Activated CD4-positive, alpha-beta T cell treated with anti-CD3 and anti-CD28 coated beads for 48 hours (primary cell): ENCODE measurements around the gene ARFGAP3.
"Not testable (repeated sequence)": the region's sequence is repeated elsewhere in the genome, so short reads cannot be mapped to it uniquely, and the experiment has no call there.

ENCODE experiments used
- DNase-seq: peaks from one replicate; pipeline ENCODE4 v3.0.0-alpha.2; 2020

ARFGAP3 gene

DNA sequence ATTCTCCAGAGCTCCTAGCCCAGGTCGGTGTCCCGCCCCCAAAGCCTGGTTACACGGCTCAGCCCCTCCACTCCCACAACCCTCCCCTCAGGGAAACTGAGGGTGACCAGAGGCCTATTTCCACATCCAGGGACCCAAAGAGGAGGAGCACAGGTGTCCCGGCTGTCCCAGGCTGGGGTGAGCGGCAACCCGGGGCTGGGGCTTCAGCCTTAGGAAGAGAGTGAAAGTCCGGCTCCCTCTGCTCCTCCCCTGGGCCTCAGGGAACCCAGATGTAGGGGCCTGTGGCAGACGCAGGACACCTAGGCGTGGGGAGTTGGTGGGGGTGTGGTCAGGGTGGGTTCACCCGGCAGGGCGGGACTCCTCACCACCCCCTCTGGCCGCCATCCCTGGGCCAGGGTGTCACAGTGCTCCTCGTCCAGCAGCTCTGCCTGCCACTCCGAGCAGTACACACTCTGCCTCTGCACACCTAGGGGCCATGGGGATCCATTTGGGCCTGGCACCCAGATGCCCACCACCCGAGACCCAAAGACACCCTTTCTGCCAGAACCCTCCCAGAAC lies 63.1 kb downstream of the ARFGAP3 start:
- no peak for DNase-seq

DNA sequence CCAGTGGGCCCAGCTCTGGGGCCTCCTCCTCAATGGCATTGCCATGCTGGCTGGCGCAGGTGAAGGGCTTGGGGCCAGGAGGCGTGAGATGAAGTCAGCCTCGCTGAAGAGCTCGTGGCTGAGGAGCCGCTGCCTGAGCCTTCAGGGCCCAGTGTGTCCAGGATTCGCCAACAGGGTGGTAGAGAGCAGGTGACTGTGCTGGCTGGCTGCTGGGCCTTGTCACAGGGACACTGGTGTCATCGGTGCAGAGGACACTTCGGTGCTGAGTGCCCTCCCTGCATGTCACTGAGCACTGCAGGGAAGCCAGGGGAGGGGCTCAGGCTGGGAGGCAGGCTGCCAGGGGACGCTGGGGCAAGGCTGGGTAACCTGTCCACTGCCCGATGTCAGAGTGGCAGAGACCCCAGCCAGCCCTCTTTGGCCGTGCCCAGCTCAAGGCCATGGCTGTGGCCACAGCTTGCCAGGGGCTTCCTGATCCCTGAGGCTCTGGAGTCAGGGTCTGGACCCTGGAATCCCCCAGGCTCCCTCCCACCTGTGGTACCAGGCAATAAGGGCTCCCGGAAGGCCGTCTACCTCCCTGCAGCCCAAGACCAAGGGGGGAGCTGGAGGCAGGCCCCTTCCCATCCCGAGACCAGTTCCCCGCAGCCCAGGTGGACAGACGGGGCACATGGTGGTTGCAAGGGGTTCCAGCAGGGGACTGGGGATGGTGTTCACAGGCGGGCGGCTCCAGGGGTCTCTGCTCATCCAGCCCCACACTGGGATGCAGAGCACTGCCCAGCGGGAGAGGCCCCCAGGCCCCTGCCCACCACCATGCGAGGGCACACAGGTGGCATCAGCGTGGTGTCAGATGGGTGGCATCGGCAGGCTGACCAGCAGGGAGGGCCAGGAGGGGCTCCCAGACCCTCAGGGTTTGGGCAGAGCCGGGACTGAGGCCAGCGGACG lies 63.9 kb downstream of the ARFGAP3 start:
- no peak for DNase-seq

DNA sequence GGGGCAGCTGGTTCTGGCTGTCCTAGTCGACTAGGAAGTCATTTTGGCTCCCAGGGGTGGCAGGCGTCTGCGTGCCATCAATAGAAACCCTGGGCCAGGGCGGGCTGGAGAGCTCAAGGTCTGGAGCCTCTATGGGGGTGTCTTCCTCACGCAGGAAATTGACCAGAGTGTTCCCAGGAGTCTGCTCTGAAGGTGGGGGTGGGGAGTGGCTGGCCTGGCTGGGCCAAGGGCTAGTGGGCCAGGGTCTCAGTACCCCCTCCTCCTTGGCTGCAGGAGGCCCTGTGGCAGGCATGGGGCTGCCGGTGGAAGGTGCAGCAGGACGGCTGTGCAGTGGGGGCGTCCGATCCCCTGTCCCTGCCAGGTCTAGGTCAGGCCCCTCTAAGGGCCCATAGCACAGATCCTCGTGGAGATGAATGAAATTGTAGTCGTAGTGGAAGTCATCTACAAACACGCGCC lies 64.6 kb downstream of the ARFGAP3 start:
- no peak for DNase-seq

DNA sequence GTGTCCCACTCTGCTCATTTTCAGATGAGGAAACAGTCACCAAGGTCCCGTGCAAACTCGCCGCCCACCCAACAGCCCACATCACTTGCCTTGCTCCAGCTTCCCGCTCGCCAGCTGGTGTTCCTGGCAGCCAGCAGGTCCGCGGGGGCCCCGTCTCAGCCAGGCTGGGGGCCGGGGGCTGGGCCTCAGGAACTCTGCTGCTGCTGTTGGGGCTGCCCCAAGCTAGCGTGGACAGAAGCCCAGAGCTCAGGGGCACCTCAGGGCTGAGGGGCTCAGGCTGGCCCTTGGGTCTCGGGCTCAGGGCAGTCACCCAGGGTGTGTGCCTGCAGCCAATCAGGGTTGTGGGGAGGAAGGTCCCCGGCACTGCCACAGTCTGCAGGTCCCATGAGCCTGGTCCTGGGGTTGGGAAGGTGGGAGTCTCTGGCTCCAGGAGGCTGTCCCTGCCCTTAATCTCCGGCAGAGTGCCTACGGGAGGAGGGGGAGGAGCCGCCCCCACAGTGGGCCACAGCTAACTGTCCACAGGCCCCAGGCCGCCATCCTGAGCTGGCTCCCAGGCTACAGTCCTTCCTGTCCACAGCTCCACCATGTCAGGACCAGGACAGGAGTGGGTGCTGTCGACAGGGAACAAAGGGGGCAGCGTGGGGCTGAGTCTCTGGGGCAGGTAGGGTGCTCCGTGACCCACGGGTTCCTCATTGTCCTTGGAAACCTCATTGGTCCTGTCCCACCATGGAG lies 65.2 kb downstream of the ARFGAP3 start:
- DNase-seq = no peak

DNA sequence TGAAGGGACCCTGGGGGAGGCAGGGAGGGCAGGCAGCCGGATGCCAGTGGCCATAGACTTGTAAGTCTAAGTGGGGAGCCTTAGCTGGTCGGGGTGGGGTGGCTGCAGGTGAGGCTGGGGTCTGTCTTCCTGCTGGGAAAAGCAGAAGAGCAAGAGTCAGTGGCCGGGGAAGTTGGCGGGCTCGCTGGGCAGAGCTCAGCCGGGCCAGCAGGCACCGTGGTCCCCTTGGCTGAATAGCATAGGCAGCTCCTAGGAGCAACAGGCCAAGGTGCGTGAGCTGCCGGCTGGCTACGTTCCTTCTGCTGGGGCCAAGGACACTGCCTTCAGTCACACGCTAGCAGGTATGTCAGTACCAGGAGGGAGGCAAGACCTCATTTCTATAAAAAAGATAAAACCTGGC lies 68.6 kb downstream of the ARFGAP3 start:
- DNase-seq = no peak

DNA sequence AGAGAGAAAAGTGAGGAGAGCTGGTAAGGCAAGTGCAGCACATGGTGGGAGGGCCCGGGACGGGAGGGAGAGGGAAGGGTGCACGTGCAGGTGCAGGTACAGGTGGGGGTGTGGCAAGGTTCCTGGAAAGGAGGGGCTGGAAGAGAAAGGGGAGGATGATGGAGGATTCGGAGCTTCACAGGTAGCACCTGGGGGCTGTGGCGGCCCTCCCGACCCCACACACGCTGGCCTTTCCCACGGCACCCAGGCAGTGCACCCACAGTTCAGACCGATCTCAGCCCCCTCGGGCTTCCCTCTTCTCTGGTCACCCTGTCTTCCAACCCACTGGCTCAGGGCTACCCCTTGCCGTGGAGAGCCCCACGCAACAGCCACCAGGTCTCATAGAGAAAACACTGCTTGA lies 69.1 kb downstream of the ARFGAP3 start:
- DNase-seq = no peak

DNA sequence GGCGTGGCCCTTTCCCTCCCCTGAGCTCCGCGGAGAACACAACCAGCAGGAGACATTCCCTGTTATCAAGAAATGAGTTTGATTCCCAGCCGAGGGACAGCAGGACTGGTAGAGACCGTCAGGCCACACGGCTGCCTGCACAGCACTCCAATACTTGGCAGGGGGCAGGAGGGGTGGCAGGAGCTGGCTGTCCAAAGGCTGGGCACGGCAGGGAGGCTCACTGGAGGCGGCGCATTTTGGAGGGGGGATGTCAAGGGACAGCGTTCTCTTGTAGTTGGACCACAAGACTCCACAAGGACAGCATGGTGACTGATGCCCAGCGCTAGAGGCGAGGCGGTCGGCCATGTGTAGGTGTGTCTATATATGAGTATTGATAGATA lies 69.7 kb downstream of the ARFGAP3 start:
- DNase-seq = no peak

DNA sequence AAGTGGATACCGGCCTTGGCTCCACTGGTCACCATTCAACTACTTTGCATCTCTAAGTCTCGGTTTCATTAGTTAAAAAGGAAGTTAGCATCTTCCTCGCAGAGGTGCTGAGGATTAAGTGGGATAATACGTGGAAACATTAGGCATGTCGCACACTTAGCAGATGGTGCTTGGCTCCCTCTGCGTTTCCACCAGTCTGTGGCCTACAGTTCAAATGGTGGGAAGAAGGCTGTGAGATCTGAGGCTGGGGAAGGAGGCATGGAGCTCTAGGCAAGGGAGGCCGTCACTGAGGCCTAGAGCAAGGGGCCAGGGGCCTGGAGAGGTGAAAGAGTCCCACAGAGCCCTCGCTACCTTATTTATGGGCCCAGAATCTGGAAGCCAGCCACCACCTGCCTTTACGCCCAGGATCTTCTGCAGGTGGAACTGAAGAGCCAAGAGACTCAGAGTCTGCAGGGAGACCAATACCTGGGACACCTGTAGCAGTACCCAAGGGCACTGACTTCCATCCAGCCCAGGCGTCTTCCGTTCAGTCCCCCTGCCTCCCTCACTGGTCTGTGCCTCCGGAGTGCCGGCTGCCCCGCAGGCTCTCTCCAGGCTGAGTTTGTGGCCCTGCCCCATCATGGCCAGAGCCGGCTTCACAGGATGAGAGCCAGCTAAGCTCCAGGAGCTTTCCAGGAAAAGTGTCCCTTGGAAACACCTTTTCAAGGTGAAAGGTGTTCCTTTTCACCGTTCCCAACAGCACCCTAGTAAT lies 70.3 kb downstream of the ARFGAP3 start:
- no peak for DNase-seq

DNA sequence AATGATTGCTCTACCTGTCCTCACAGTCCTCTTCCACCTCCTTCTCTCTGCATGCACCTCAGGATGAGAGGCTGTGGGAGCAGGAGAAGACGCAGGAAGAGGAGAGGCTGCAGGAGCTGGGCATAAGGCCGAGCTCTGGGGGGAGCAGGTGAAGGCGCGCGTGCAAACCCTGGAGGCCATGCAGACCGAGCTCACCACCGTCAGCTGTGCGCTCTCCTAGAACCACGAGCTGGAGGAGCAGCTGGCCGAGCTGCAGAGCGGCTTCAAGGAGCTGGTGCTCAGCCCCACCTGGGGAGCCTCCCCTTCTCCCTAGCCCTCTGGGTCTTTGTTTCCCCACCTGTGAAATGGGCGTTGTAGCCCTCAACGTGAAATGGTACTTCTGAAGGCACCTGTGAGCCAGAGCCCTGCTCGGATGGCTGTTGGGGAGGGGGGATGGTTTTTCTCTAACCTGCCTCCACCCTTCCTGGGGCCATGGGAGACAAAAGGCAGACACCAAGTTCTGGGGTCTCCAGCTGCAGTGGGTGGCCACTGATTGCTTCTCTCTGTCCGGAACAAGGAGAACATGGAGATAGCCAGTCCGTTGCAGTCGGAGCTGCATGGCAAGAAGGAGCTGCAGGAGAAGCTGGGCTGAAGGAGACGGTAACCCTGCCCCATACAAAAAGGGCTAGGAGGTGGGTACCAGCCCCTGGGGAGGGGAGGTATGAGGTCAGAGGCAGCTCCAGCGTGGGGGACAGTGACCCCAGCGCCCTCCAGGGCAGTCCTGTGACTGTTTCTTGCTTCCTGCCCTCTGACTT lies 71.2 kb downstream of the ARFGAP3 start:
- DNase-seq = no peak

DNA sequence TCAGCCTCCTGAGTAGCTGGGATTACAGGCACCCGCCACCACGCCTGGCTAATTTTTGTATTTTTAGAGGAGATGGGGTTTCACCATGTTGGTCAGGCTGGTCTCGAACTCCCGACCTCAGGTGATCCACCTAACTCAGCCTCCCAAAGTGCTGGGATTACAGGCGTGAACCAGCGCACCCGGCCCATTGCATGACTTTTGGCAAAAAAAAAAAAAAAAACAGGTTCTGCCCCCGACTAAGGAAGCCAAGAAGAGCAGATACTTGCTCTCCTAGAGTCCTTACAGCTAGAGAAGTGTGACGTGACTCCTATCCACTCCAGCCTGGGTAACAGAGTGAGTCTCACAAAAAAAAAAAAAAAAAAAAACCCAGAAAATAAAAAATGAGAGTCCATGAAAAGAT lies 74.8 kb downstream of the ARFGAP3 start:
- DNase-seq = not testable (repeated sequence)

DNA sequence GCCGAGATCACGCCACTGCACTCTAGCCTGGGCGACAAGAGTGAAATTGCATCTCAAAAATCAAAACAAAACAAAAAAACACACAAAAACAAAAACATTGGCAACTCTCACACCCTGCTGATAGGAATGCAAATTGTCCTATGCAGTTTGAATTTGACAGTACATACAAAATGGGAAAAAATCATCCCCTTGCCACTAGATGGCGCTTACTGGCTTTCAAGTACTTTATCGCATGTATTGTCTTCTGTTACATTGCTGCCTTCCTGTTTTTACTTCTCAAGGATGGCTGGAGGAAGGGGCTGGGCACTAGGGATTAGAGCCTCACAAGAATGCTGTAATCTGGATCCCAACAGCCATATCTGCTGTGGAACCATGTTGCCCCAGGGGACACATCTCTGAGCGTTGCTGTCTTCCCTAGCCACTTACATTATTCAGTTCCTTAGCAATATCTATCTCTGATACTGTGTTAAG lies 77.0 kb downstream of the ARFGAP3 start:
- peak; percentile 45 for DNase-seq

DNA sequence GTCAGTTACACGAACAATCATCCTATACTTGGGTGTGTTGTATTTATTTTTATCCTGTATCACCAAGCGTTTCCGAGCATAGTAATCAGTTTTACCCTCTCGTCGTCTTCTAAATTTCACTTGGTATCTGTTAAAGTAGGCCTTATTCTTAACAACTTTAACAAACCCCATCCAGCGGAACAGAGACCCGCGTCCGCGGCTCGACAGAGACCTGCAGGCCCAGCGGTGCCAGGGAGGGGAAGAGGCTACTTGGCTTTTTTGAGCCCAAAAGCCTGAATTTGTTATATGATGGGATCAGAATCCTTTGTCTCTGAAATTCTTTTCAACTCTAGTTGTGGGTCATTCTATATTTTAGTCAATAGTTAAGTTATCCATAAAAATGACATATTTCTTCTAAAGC lies 79.9 kb downstream of the ARFGAP3 start:
- DNase-seq = no peak

DNA sequence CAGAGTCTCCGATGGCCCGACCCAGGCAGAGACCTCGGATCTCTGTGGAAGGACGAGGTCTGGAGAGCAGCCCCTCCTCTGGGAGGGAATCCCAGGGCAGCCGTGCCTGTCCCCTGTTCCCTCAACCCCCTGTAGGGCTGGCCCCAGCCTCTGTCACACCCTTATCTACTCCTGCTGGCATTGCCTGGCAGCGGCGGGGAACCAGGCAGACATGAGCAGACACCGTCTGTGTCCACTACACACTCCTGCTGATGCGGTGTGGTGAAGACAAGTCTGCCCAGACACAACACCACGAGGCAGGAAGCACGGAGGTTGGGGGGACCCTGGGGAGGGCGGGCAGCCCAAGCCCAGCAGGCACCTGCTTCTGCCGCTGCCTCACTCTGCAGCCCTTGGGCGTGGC lies 83.9 kb downstream of the ARFGAP3 start:
- no peak for DNase-seq

DNA sequence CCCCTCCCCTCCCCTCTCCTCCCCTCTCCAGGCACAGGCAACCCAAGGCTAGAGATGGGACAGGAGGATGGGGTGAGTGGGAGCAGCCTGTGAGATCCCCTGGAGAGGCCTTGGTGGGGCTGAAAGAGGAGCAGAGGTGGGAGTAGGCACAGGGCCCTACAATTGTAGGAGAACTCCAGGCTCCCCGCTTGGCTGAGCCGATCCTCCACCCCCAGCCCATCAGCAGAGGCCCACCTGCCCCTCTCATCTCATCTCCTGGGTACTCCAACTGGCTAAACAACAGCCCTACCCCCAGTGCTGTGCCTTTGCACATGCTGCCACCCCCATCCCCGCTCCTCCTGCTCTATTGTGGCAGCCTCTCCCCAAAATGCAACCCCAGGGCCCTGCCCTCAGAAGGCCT lies 84.4 kb downstream of the ARFGAP3 start:
- no peak for DNase-seq

DNA sequence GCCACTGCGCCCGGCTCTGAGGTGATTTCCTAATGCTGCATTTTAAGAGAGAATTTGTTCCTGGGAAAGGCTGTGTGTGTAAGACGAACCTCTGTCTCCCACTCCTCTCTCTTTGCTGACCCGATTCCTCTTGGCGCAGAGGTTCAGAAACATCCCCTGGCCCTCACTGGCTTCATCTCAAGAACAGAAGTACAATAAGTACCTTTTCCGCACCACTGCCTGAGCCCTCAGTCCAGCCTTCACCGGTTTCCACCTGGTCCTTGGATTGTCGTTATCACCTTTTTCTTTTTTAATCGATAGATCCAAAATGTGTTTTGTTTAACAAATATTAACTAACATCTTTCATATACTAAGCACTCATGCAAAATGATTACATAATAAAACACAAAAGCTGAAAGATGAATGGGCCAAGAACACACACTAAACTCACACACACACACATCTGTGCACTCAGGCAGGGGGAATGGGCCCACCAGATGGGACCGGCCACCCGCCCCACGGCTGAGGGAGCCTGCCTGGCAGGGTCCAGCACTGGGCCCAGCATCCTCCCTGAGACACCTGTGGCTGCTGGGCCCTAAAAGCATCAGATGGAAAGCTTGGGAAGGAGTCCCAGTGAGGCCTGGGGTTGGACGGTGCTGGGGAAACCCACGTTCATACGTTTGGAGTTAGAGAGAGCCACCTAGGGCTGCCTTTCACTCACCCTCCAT lies 86.0 kb downstream of the ARFGAP3 start:
- DNase-seq = no peak

DNA sequence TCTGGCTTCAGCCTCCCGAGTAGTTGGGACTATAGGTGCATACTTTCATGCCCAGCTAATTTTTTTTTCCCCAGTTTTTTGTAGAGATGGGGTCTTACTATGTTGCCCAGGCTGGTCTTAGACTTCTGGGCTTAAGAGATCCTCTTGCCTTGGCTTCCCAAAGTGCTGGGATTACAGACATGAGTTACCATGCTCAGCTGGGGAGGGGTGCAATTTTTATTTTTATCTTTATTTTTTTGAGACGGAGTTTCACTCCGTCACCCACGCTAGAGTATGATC lies 86.7 kb downstream of the ARFGAP3 start:
- no peak for DNase-seq

DNA sequence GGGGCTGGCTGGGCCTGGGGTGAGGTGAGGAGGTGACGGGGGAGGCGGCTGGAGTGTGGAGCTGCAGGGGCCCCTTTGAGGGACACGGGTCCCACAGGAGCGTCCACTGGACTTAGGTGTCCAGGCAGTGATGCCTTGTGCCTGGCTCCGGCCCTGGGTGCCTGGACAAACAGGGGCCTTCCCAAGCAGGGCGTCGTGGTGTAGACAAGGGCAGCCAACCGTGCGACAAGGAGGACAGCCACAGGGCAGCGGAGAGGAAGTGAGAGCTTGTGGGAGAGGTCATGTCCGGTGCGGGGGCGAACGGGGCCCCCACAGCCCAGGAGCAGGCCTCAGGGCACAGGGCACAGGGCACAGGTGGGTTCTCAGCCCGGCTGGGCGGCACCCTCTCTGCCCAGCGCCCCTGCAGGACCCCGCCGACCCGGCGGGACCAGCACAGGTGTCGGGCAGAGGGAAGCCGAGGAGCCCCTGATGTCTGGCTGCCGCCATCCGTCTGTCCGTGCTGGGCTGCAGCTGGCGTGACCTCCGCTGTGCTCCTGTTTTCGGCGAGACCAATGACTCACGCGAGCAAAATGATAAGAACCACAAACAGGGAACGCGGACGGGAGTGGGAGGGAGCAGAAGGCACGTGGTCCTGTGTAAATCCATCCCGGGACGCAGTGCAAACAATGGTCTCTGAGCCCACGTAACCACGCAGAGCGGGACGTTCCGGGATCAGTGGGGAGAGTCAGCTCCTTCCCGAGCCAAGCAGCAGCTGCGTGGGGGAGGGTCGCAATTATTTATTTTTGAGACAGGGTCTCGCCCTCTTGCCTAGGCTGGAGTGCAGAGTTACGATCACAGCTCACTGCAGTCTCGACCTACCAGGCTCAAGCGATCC lies 87.3 kb downstream of the ARFGAP3 start:
- no peak for DNase-seq

DNA sequence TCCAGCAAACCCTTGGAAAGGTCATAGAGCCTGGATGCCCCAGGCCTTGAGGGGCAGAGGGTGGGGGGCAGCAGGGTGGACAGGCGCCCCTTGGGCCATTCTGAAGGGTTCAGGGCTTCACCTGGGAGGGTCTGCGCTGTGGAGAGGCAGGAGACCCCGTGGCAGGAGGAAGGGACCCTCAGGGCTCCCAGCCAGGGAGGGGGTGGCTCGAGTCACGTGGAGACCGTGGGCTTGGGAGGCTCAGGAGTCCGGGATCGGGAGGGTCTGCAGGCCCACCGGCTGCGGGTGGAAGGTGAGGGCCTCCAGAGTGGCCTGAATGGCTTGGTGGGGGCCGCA lies 87.9 kb downstream of the ARFGAP3 start:
- DNase-seq = no peak

DNA sequence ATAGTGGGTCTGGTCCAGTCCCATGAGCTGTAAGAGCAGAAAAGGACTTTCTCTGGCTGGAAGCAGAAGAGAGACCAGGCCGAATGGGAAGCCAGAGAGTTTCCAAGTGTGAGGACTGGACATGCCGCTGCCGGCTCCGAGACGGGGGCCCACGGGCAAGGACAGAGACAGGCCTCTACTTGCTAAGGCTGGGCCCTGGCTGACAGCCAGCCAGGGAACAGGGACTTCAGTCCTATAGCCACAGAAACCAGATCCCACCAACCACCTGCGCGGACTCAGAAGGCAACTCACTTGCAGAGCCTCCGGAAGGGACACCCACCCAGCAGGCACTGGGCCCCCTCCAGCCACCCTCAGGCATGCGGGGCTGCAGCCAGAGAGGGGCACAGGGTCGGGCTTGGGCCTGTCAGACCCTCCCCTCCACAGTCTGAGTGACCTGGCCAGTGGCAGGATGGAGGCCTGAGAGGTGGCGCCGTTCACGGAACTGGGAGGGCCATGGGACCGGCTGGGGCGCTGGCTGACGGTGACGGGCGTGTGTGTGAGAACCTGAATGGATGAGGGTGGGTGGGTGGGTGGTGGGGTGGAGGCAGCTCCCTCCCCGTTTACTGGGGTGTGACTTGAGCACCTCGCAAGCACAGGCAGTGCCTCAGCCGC lies 88.6 kb downstream of the ARFGAP3 start:
- no peak for DNase-seq

DNA sequence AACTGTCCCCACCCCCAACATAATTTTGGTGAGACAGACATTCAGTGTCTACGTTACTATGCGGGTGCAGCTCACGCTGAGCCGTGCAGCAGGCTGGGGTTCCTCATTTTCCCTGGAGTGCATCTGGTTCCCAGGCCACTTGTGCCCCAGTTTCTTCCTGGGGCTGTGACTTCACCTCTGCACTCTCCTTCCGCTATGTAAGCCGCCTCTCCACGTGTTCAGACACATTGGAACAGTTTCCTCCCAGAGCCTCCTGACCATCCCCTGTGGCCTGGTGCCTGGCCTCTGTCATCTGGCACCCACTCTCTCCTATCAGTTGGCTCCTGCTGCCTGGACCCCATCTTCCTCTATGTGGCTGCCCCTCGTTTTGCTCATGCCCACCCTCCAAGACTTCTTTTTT lies 90.2 kb downstream of the ARFGAP3 start:
- DNase-seq = no peak
